ENCODE results near the gene CEP152.
"Not testable (repeated sequence)": the region's sequence is repeated elsewhere in the genome, so short reads cannot be mapped to it uniquely, and the experiment has no call there.

Gene CEP152

GRCh38 chr15:48806151-48806550 lies 4.7 kb downstream of the CEP152 start:
- no peak for DNase-seq

- no peak for DNase-seq
Observed at GRCh38 chr15:48805591-48805990, 5.3 kb downstream of the CEP152 start.

DNA sequence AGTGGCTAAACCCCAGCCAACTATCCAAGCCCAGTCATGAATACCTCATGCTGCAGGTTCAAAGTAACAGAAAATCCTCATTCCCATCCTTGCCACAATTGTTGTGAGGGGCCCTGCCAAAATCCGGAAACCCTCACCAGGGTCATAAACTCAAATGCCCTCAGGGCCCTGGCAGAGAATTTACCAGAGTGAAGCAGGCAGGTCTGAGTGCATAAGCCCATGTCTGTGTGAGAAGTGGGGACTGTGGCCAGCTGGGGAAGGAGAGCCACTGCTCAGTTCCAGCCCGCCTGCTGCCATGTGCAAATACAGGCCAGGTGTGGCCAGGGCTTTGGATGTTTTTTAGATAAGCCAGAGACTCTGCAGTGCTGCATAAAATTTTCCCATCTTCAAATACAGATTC lies 7.0 kb downstream of the CEP152 start:
- no peak for DNase-seq

GRCh38 chr15:48802867-48803266 lies 8.0 kb downstream of the CEP152 start:
- DNase-seq = no peak

DNA sequence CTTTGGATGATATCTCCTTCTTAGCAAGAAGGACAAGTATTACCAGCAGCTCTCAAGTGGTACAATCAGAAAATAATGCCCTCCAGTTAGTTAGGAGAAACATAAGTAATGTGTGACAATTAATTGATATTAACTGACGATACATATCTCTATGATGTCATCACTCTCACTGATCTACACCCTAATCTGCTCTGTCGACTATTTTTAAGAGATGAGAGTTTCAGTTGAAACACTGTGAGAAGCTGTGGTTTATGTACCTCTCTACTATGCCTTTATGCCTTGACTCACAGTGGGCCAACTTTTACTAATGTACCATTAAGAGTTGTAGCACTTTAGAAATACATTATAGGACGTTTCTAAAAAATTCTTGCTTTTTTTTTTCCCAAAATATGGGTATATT lies 8.6 kb downstream of the CEP152 start:
- DNase-seq = no peak

DNA sequence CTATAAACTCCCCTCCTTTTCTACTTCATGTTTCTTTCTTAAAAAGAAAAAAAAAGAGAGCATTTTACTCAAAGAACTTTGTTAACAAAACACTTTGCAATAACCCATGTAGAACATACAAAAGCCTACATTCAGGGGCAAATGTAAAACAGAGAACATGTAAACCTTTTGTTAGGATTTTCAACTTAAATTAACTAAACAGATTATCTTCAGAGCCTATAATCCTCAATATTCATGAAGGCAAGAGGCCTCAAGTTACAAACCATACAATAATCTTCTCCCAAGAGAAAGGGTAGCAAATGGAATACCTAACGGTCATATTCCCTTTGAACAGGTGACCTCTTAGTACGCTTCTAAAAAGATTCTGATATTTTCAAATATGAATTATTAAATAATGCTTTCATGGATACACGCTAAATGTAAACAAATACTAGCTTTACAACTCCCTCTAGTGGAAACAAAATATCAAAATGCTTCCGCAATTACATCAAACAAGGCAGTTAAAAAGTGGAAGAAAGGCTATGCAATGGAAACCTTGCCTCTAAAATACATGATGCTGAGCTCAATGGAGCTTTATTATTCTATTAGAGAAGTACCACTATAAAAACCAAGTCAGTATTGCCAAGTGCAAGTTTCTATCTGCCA lies 9.9 kb downstream of the CEP152 start:
- DNase-seq = no peak

DNA sequence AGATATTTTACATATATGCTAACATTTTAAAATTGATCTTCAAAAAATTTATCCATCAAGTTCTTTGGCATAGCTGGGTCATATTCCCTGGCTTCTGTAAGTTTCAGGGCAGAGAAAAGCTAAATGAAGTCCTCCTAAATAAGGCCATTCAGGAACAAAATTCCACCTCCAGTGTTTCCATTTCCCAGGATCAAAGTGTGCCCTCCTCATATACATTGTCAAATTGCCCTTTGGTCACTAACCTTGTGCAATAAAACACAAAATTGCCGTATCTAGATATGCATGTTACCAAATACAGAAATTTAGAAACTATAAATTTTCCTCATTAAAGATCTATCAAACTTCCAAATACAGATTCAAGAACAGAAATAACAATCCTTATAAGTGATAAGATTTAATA lies 10.6 kb downstream of the CEP152 start:
- no peak for DNase-seq

GRCh38 chr15:48798319-48798718 lies 12.6 kb downstream of the CEP152 start:
- DNase-seq = no peak

DNA sequence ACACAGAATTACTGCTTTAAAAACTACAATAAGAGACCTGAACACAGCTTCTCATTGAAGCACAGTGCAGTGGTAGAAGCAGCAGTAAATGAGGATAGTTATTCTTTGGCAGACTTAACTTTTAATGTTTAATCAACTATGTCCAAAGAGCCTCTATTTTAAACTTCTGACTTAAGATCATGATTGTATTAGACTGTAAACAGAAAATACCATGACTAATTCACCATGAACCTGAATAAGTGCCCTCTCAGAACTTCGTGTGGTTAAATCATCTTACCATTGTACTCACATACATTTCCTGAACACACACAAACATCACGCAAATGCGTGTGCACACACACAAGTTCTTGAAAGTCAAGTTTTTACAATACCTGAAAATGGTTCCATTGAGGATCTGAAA lies 13.9 kb downstream of the CEP152 start:
- no peak for DNase-seq

DNA sequence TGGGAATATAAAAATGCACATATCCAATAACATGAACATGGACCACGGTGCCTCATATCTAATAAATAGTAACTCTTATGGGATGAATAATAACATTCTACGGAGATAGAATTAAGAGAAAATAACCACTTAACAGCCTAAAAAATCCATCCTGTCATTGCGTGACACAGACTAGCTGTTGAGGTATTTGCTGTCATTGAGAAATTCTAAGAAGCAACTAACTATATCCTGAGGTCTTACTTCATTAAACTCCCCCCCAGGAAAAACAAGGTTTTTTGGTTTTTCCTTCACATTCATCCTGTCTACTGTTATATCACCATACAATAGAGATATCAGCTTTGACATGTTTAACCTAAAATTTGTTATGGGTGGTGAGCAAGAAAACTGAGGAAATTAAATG lies 14.3 kb downstream of the CEP152 start:
- no peak for DNase-seq

DNA sequence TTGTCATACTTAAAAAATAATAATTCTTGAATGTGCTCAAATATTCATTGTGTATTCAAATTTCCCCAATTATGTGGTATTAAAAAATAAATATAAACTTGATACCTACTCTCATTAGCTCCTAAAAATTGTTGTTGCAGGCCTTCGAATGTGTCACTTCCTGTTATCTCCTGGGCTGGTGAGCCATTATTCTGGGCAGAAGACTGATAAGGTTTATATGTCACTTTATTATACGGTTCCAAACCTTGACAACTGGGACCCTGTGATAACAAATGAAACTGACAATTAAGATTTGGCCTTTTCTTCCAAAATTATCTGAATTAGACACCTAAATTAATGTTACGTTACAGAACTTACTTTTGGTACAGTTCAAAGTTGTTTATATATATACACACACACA lies 15.0 kb downstream of the CEP152 start:
- DNase-seq = no peak

DNA sequence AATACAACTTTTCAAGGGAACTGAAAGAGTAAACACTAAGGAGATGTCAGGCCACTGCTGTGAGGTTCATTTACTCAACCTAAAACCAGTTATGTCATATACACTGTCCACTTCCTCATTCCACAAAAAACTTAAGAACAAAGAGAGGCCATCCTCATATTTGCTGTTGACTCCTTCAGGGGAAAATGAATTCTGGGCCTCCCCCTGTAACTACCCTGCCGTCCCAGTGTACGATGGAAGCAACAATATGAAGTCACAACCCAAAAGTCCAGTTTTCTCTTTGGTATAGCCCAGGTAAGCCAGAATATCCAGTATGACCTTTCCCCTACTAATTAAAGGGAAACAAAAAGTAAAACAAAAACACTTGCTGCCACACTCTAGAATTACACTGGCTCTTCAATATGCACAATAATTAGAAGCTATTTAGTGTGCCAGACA lies 16.2 kb downstream of the CEP152 start:
- DNase-seq = no peak

GRCh38 chr15:48792408-48792807 lies 18.5 kb downstream of the CEP152 start:
- DNase-seq = no peak

- DNase-seq = not testable (repeated sequence)
Observed at GRCh38 chr15:48790466-48791115, 20.3 kb downstream of the CEP152 start.

- no peak for DNase-seq
Observed at GRCh38 chr15:48785712-48786111, 25.2 kb downstream of the CEP152 start.

DNA sequence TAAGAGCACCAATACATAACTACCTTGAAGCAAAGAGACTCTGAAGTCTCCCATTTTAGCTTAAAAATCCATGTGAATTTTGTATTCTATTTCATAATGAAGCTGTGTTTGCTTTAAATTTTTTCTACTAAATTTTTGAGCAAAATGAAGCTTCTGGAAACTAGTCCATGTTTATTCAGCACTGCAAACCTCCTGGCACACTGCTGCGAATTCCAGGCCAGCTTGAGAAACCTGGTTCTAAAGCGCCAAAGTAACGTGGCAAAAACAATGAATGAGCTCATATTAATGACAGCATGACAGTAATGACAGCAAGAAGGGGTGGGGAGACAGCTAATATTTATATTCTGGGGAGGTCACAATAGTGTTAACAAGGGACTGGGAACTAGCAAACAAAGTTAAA lies 25.7 kb downstream of the CEP152 start:
- no peak for DNase-seq

DNA sequence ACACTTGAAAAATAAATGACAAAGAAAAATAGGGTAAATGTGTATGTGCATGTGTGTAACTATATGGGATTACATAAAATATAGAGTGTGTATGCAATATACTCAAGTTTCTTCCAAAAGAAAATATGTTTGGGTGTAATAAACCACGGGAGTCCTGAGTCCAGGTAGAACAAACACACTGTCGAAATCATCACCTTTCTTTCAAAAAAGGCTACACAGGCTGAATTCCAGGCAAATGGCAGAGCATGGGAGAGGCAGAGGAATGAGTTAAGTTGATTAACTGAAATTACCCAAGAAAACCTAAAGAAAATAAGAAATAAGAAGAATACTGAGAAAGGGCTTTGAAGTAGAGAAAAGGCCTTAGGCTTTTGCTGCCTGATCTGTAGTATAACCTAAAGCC lies 26.1 kb downstream of the CEP152 start:
- DNase-seq = no peak

- DNase-seq = no peak
Observed at GRCh38 chr15:48782911-48783310, 28.0 kb downstream of the CEP152 start.

DNA sequence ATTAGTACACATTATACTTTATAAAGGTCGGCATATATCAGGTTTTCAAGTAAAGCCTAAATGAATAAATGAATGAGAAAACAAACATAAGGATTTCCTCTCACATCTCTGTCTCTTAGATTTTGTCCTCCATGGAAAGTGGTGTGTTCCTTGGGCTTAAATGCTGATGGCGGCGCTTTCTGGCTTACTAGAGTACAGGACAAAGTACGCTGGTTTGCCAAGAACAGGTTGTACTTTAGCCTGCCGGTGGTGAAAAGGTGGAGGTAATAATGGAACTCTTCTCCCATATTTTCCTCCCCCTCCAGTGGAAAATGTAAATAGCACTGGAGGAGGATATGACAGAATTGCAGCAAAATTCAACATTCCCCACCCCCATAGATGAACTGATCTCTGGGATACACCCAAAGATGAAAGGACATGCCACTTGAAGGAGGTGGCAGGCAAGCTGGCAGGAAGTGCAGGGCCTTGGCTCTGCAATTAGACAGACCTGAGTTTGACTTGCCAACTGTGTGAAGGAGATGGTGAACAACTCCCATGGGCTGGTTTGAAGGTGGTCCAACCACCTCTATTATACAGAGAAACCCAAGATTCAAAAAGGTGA lies 29.3 kb downstream of the CEP152 start:
- DNase-seq = no peak

- no peak for DNase-seq
Observed at GRCh38 chr15:48781017-48781416, 29.9 kb downstream of the CEP152 start.

DNA sequence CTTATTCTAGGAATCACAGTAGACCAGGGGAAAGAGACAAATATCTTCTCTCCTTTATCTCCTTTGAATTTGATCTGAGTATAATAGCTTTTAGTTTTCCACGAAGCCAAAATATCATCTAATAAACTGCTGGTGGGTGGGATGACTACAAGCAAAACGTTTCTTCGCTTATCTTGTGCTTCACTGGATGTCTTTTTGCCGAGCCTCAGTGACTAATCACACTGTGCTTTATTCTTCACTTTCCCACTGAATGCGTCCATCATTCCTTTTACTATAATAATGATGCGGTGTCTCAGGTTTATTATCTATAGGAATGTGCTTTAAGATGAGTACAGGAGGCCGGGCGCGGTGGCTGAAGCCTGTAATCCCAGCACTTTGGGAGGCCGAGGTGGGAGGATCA lies 32.5 kb downstream of the CEP152 start:
- DNase-seq = no peak

- no peak for DNase-seq
Observed at GRCh38 chr15:48777645-48778330, 33.1 kb downstream of the CEP152 start.

GRCh38 chr15:48775546-48775945 lies 35.3 kb downstream of the CEP152 start:
- no peak for DNase-seq

GRCh38 chr15:48774484-48774883 lies 36.4 kb downstream of the CEP152 start:
- DNase-seq = no peak

Data from central memory CD4-positive, alpha-beta T cell (primary cell).